Measurements from ENCODE around the gene TAF1B.
A peak's percentile ranks its signal among the peaks of the same experiment; 100 is the strongest.

TAF1B gene

GRCh38 chr2:9799729-9800632 is 43.3 kb upstream of the TAF1B start:
- Histone ChIP-seq H3K14ac (ENCODE audit: low read length in 2 of 2) (no peak overlapping the region), H3K79me1 (replicated peaks; ENCODE audit: low read length, poor library complexity, severe bottlenecking) (no peaks in the 10 kb centered on the region), H2BK120ac (ENCODE audit: low read depth, low read length) (peak overlapping the region; percentile 2), H4K8ac (ENCODE audit: low read length) (no peak overlapping the region), H3K23ac (ENCODE audit: low read length in 2 of 2) (no peak overlapping the region), H3K36me3 (ENCODE audit: control insufficient read depth in 1 of 2, insufficient read depth in 2 of 2, low read depth in 1 of 2, low read length in 2 of 2) (no peaks in the 10 kb centered on the region), H3K9me3 (ENCODE audit: control insufficient read depth, low read length) (no peaks in the 10 kb centered on the region), H3K4me2 (ENCODE audit: low read length, poor library complexity, severe bottlenecking) (no peak overlapping the region), H3K4ac (ENCODE audit: low read depth in 1 of 2, low read length in 2 of 2) (no peak overlapping the region), H2AK5ac (ENCODE audit: low read length, severe bottlenecking) (no peak overlapping the region), H2BK12ac (ENCODE audit: low read length in 2 of 2) (peak overlapping the region; percentile 37 to 53), H2AFZ (ENCODE audit: low read depth, low read length) (no peak overlapping the region), H3K18ac (ENCODE audit: low read depth in 1 of 2, low read length in 2 of 2) (no peak overlapping the region), H3K4me1 (ENCODE audit: control insufficient read depth, insufficient read depth, low read depth, low read length) (peaks cover 30% of the 10 kb centered on the region), H2BK15ac (ENCODE audit: low read depth, poor library complexity, severe bottlenecking) (peak overlapping the region; percentile 76), H3K9ac (ENCODE audit: low read length) (peak overlapping the region; percentile 77), H3K27me3 (ENCODE audit: control insufficient read depth in 1 of 2, insufficient read depth in 1 of 2, low read length in 2 of 2) (no peaks in the 10 kb centered on the region), H3K4me3 (ENCODE audit: insufficient read depth in 1 of 2, low read depth in 1 of 2, low read length in 2 of 2) (no peak overlapping the region), H2BK5ac (ENCODE audit: low read depth, low read length, poor library complexity, severe bottlenecking) (no peak overlapping the region), H4K91ac (ENCODE audit: low read length) (no peak overlapping the region), H3K27ac (ENCODE audit: low read length, poor library complexity, severe bottlenecking) (no peak overlapping the region)
- WGBS = 35% methylated on average over 11 of the region's 14 CpGs
- peak; percentile 82 for DNase-seq

- Histone ChIP-seq H3K18ac (ENCODE audit: low read depth in 1 of 2, low read length in 2 of 2) (peak overlapping the region; percentile 25 to 92), H4K91ac (ENCODE audit: low read length) (peak overlapping the region; percentile 28), H2BK120ac (ENCODE audit: low read depth, low read length) (peak overlapping the region; percentile 2), H2AK5ac (ENCODE audit: low read length, severe bottlenecking) (no peak overlapping the region), H3K4me2 (ENCODE audit: low read length, poor library complexity, severe bottlenecking) (no peak overlapping the region), H2AFZ (ENCODE audit: low read depth, low read length) (peak overlapping the region; percentile 56), H3K79me1 (replicated peaks; ENCODE audit: low read length, poor library complexity, severe bottlenecking) (no peaks in the 10 kb centered on the region), H3K14ac (ENCODE audit: low read length in 2 of 2) (no peak overlapping the region), H2BK15ac (ENCODE audit: low read depth, poor library complexity, severe bottlenecking) (peak overlapping the region; percentile 9), H3K36me3 (ENCODE audit: control insufficient read depth in 1 of 2, insufficient read depth in 2 of 2, low read depth in 1 of 2, low read length in 2 of 2) (no peaks in the 10 kb centered on the region), H3K27ac (ENCODE audit: low read length, poor library complexity, severe bottlenecking) (no peak overlapping the region), H4K8ac (ENCODE audit: low read length) (no peak overlapping the region), H3K27me3 (ENCODE audit: control insufficient read depth in 1 of 2, insufficient read depth in 1 of 2, low read length in 2 of 2) (no peaks in the 10 kb centered on the region), H3K4ac (ENCODE audit: low read depth in 1 of 2, low read length in 2 of 2) (peak overlapping the region in 1 of 2 experiments; percentile 27), H3K9me3 (ENCODE audit: control insufficient read depth, low read length) (no peaks in the 10 kb centered on the region), H3K4me3 (ENCODE audit: insufficient read depth in 1 of 2, low read depth in 1 of 2, low read length in 2 of 2) (peak overlapping the region in 1 of 2 experiments; percentile 10), H2BK12ac (ENCODE audit: low read length in 2 of 2) (peak overlapping the region in 1 of 2 experiments; percentile 65), H3K4me1 (ENCODE audit: control insufficient read depth, insufficient read depth, low read depth, low read length) (peaks cover 30% of the 10 kb centered on the region), H2BK5ac (ENCODE audit: low read depth, low read length, poor library complexity, severe bottlenecking) (no peak overlapping the region), H3K23ac (ENCODE audit: low read length in 2 of 2) (no peak overlapping the region), H3K9ac (ENCODE audit: low read length) (peak overlapping the region; percentile 77)
- DNase-seq = peak; percentile 16
- 69% methylated on average over 5 of the region's 5 CpGs for WGBS
These were observed 42.7 kb upstream of the TAF1B start for GRCh38 chr2:9800639-9800974.

- Histone ChIP-seq H3K14ac (ENCODE audit: low read length in 2 of 2) (peak overlapping the region in 1 of 2 experiments; percentile 86), H2BK5ac (ENCODE audit: low read depth, low read length, poor library complexity, severe bottlenecking) (no peak overlapping the region), H3K23ac (ENCODE audit: low read length in 2 of 2) (no peak overlapping the region), H4K8ac (ENCODE audit: low read length) (peak overlapping the region; percentile 33), H2BK15ac (ENCODE audit: low read depth, poor library complexity, severe bottlenecking) (peak overlapping the region; percentile 9), H4K91ac (ENCODE audit: low read length) (peak overlapping the region; percentile 28), H2AK5ac (ENCODE audit: low read length, severe bottlenecking) (peak overlapping the region; percentile 6), H3K4ac (ENCODE audit: low read depth in 1 of 2, low read length in 2 of 2) (peak overlapping the region; percentile 27 to 90), H3K27me3 (ENCODE audit: control insufficient read depth in 1 of 2, insufficient read depth in 1 of 2, low read length in 2 of 2) (no peaks in the 10 kb centered on the region), H3K4me1 (ENCODE audit: control insufficient read depth, insufficient read depth, low read depth, low read length) (peaks cover 30% of the 10 kb centered on the region), H3K9ac (ENCODE audit: low read length) (peak overlapping the region; percentile 77), H2BK12ac (ENCODE audit: low read length in 2 of 2) (peak overlapping the region; percentile 65 to 97), H3K18ac (ENCODE audit: low read depth in 1 of 2, low read length in 2 of 2) (peak overlapping the region; percentile 25 to 92), H3K79me1 (replicated peaks; ENCODE audit: low read length, poor library complexity, severe bottlenecking) (no peaks in the 10 kb centered on the region), H3K36me3 (ENCODE audit: control insufficient read depth in 1 of 2, insufficient read depth in 2 of 2, low read depth in 1 of 2, low read length in 2 of 2) (no peaks in the 10 kb centered on the region), H3K9me3 (ENCODE audit: control insufficient read depth, low read length) (no peaks in the 10 kb centered on the region), H2AFZ (ENCODE audit: low read depth, low read length) (peak overlapping the region; percentile 56), H3K4me2 (ENCODE audit: low read length, poor library complexity, severe bottlenecking) (no peak overlapping the region), H2BK120ac (ENCODE audit: low read depth, low read length) (peak overlapping the region; percentile 54), H3K27ac (ENCODE audit: low read length, poor library complexity, severe bottlenecking) (peak overlapping the region; percentile 76), H3K4me3 (ENCODE audit: insufficient read depth in 1 of 2, low read depth in 1 of 2, low read length in 2 of 2) (peak overlapping the region in 1 of 2 experiments; percentile 10)
- DNase-seq = peak; percentile 55
- WGBS = 64% methylated on average over 25 of the region's 25 CpGs
These were observed 42.1 kb upstream of the TAF1B start for GRCh38 chr2:9800975-9801726.

DNA sequence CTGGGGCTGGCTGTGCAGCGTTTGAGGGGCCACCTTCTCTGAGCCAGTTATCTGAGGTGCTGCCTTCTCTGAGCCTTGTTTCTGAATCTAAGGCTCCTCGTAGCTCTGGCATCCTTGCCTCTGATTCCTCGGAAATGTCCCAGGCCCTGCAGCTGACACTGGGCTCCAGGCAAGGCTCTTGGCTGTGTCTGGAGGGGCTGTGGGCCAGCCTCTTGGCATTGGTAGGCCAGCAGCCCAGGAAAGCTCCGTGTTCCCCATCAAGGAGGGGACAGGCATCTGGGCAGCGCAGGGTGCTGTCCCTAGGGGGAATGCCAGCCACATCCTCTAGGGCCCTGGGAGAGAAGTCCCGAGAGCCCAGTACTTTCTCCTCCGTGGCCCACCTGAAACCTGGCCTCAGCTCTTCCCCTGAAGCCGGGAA is 40.7 kb upstream of the TAF1B start:
- peak overlapping the region; percentile 23 for H2AK5ac ChIP-seq (ENCODE audit: low read length, severe bottlenecking)
- peak overlapping the region; percentile 73 for H4K8ac ChIP-seq (ENCODE audit: low read length)
- WGBS = 91% methylated on average over 8 of the region's 8 CpGs
- peak overlapping the region; percentile 39 for H2BK120ac ChIP-seq (ENCODE audit: low read depth, low read length)
- peak overlapping the region; percentile 37 for H3K9ac ChIP-seq (ENCODE audit: low read length)
- H3K4me3 ChIP-seq (ENCODE audit: insufficient read depth in 1 of 2, low read depth in 1 of 2, low read length in 2 of 2) = peak overlapping the region in 1 of 2 experiments; percentile 26
- H4K91ac ChIP-seq (ENCODE audit: low read length) = peak overlapping the region; percentile 44
- H2BK12ac ChIP-seq (ENCODE audit: low read length in 2 of 2) = peak overlapping the region; percentile 59 to 72
- no peak overlapping the region for H3K4me2 ChIP-seq (ENCODE audit: low read length, poor library complexity, severe bottlenecking)
- H3K4ac ChIP-seq (ENCODE audit: low read depth in 1 of 2, low read length in 2 of 2) = peak overlapping the region; percentile 1 to 35
- no peak overlapping the region for H2BK15ac ChIP-seq (ENCODE audit: low read depth, poor library complexity, severe bottlenecking)
- H2AFZ ChIP-seq (ENCODE audit: low read depth, low read length) = no peak overlapping the region
- peaks cover 4% of the 10 kb centered on the region in 2 experiments for H3K27me3 ChIP-seq (ENCODE audit: control insufficient read depth in 1 of 2, insufficient read depth in 1 of 2, low read length in 2 of 2)
- H3K4me1 ChIP-seq (ENCODE audit: control insufficient read depth, insufficient read depth, low read depth, low read length) = peaks cover 30% of the 10 kb centered on the region
- DNase-seq = no peak
- H3K36me3 ChIP-seq (ENCODE audit: control insufficient read depth in 1 of 2, insufficient read depth in 2 of 2, low read depth in 1 of 2, low read length in 2 of 2) = no peaks in the 10 kb centered on the region
- H3K18ac ChIP-seq (ENCODE audit: low read depth in 1 of 2, low read length in 2 of 2) = peak overlapping the region; percentile 56 to 79
- no peaks in the 10 kb centered on the region for H3K79me1 ChIP-seq (replicated peaks; ENCODE audit: low read length, poor library complexity, severe bottlenecking)
- no peak overlapping the region for H2BK5ac ChIP-seq (ENCODE audit: low read depth, low read length, poor library complexity, severe bottlenecking)
- H3K9me3 ChIP-seq (ENCODE audit: control insufficient read depth, low read length) = no peaks in the 10 kb centered on the region
- H3K27ac ChIP-seq (ENCODE audit: low read length, poor library complexity, severe bottlenecking) = peak overlapping the region; percentile 25
- no peak overlapping the region for H3K23ac ChIP-seq (ENCODE audit: low read length in 2 of 2)
- H3K14ac ChIP-seq (ENCODE audit: low read length in 2 of 2) = peak overlapping the region in 1 of 2 experiments; percentile 53

Data from mesenchymal stem cell (in vitro differentiated cells and primary cell).